Fibroblast of lung (primary cell): ENCODE measurements around the gene CLIC5. TPM values are rescaled to one million over a fixed set of nuclear protein-coding genes. Genes with fewer than 3 reads are reported as not detected.

Experiments used
- DNase-seq, 2 donors: peaks; one replicate each; pipeline versions ENCODE4 v3.0.0 to v3.0.0-alpha.2; 2010; ENCODE audit warnings: low read depth in 2 of 2
- H2AFZ ChIP-seq: 2 replicates; pipeline ENCODE4 v1.5.1; 2012; ENCODE audit warnings: low read length, control low read depth, inconsistent platforms
- H3K27ac ChIP-seq: 2 replicates; pipeline ENCODE4 v1.5.1; 2011; ENCODE audit warnings: low read length, control low read depth; ENCODE audit not compliant: insufficient read depth
- H3K27me3 ChIP-seq: 2 replicates; pipeline ENCODE4 v1.5.1; 2011; ENCODE audit warnings: mild to moderate bottlenecking, low read length; ENCODE audit not compliant: control insufficient read depth, insufficient read depth
- H3K36me3 ChIP-seq: 2 replicates; pipeline ENCODE4 v1.5.1; 2011; ENCODE audit warnings: low read length; ENCODE audit not compliant: control insufficient read depth, insufficient read depth
- H3K4me1 ChIP-seq: 2 replicates; pipeline ENCODE4 v1.5.1; 2011; ENCODE audit warnings: low read length; ENCODE audit not compliant: control insufficient read depth, insufficient read depth; ENCODE audit errors: extremely low read depth
- H3K4me2 ChIP-seq: 2 replicates; pipeline ENCODE4 v1.5.1; 2011; ENCODE audit warnings: low read length, control low read depth; ENCODE audit not compliant: insufficient read depth; ENCODE audit errors: extremely low read depth
- H3K4me3 ChIP-seq, 4 experiments: fragments of 200-600 bp in 1 of 4; sonication (generic) in 1 of 4; replicated peaks in 1 of 4; 2 replicates each; pipeline ENCODE4 v1.5.1; 2011 to 2016; ENCODE audit warnings: low read length in 4 of 4, low read depth in 3 of 4, mild to moderate bottlenecking in 3 of 4, control low read depth in 2 of 4, inconsistent platforms in 1 of 4, mixed read lengths in 1 of 4; ENCODE audit not compliant: insufficient read depth in 1 of 4; ENCODE audit errors: control extremely low read depth in 1 of 4
- H3K79me2 ChIP-seq: 2 replicates; pipeline ENCODE4 v1.5.1; 2012; ENCODE audit warnings: mild to moderate bottlenecking, low read length, inconsistent platforms; ENCODE audit not compliant: control insufficient read depth, insufficient read depth
- H3K9ac ChIP-seq: 2 replicates; pipeline ENCODE4 v1.5.1; 2011; ENCODE audit warnings: mild to moderate bottlenecking, low read length, control low read depth; ENCODE audit not compliant: insufficient read depth
- H3K9me3 ChIP-seq: 2 replicates; pipeline ENCODE4 v1.5.1; 2012; ENCODE audit warnings: low read depth, low read length; ENCODE audit not compliant: control insufficient read depth, insufficient read depth
- H4K20me1 ChIP-seq: 2 replicates; pipeline ENCODE4 v1.5.1; 2011; ENCODE audit warnings: low read length; ENCODE audit not compliant: control insufficient read depth, insufficient read depth; ENCODE audit errors: extremely low read depth
- CTCF ChIP-seq, 2 donors: IDR thresholded peaks in 1 of 2; conservative IDR thresholded peaks in 1 of 2; 1 replicate in 1 of 2; 2 replicates in 1 of 2; pipeline ENCODE4 v1.5.1; 2011 to 2012; ENCODE audit warnings: low read length in 2 of 2, control low read depth in 1 of 2, inconsistent platforms in 1 of 2, low read depth in 1 of 2, mild to moderate bottlenecking in 1 of 2
- EZH2 ChIP-seq: IDR thresholded peaks from 2 replicates; pipeline ENCODE4 v1.5.1; 2012; ENCODE audit warnings: low read length, control low read depth, mild to moderate bottlenecking; ENCODE audit errors: missing control alignments
- polyA plus RNA-seq, 2 donors: library from polyadenylated mRNA; depleted of rRNA in 1 of 2; stranded (reverse) in 1 of 2; unstranded in 1 of 2; fragments of >200 nt; gene quantifications; 2 replicates each; pipeline ENCODE4 v1.2.1, GENCODE V29; 2011 to 2012; ENCODE audit warnings: missing spikeins in 1 of 2
- total RNA-seq: library from RNA; depleted of rRNA; stranded (reverse); fragments of >200 nt; gene quantifications from 2 replicates; pipeline ENCODE4 v1.2.1, GENCODE V29; 2014

CLIC5 gene
- total and polyA plus RNA-seq, 2 donors (not counting 1 experiment from before 2014, with no cell fraction given), result 0.03 TPM; not detected in 1

GRCh38 chr6:46044881-46045617, 29.4 kb upstream of the CLIC5 start:
- Histone ChIP-seq H3K4me3 (no peak overlapping the region), H3K9me3 (no peaks in the 10 kb centered on the region), H3K27ac (peak overlapping the region; percentile 53), H3K4me2 (no peak overlapping the region), H3K36me3 (no peaks in the 10 kb centered on the region), H3K79me2 (no peaks in the 10 kb centered on the region), H3K27me3 (no peaks in the 10 kb centered on the region), H4K20me1 (no peaks in the 10 kb centered on the region), H3K4me1 (peaks cover 4% of the 10 kb centered on the region), H3K9ac (no peak overlapping the region), H2AFZ (no peak overlapping the region)
- DNase-seq, result peak; percentile 89
- no peak for TF ChIP-seq CTCF (conservative IDR thresholded peaks at IDR 0.05 in 1 of 2, IDR thresholded peaks at IDR 0.05 in 1 of 2; ENCODE audit: low read depth in 1 of 2, low read length in 2 of 2)
- TF ChIP-seq EZH2, result no peak

- Histone ChIP-seq H3K9ac (no peak overlapping the region), H3K4me2 (no peak overlapping the region), H3K36me3 (no peaks in the 10 kb centered on the region), H4K20me1 (no peaks in the 10 kb centered on the region), H3K4me3 (no peak overlapping the region), H3K27ac (no peak overlapping the region), H3K4me1 (peaks cover 4% of the 10 kb centered on the region), H2AFZ (no peak overlapping the region), H3K79me2 (no peaks in the 10 kb centered on the region), H3K9me3 (no peaks in the 10 kb centered on the region), H3K27me3 (no peaks in the 10 kb centered on the region)
- peak; percentile 28 to 49 for TF ChIP-seq CTCF (conservative IDR thresholded peaks at IDR 0.05 in 1 of 2, IDR thresholded peaks at IDR 0.05 in 1 of 2; ENCODE audit: low read depth in 1 of 2, low read length in 2 of 2)
- no peak for TF ChIP-seq EZH2
- peak; percentile 34 to 54 for DNase-seq
Measured at GRCh38 chr6:46042355-46042999, 26.8 kb upstream of the CLIC5 start.

GRCh38 chr6:46040288-46040687, 24.6 kb upstream of the CLIC5 start:
- Histone ChIP-seq H4K20me1 (no peaks in the 10 kb centered on the region), H3K4me3 (no peak overlapping the region), H3K9me3 (no peaks in the 10 kb centered on the region), H3K79me2 (no peaks in the 10 kb centered on the region), H3K4me1 (peaks cover 4% of the 10 kb centered on the region), H3K36me3 (no peaks in the 10 kb centered on the region), H3K27me3 (no peaks in the 10 kb centered on the region), H3K9ac (no peak overlapping the region), H3K27ac (no peak overlapping the region), H2AFZ (no peak overlapping the region), H3K4me2 (no peak overlapping the region)
- TF ChIP-seq EZH2 (no peak), CTCF (conservative IDR thresholded peaks at IDR 0.05 in 1 of 2, IDR thresholded peaks at IDR 0.05 in 1 of 2; ENCODE audit: low read depth in 1 of 2, low read length in 2 of 2) (no peak)
- no peak for DNase-seq
